GM12891 (cell line): ENCODE data around the gene QARS1.

Source experiments
- POLR2A ChIP-seq: IDR thresholded peaks from 2 replicates; pipeline ENCODE4 v1.6.1; 2011; ENCODE audit warnings: low read depth, low read length, control low read depth
- POLR2AphosphoS5 ChIP-seq: IDR thresholded peaks from 2 replicates; pipeline ENCODE4 v1.6.1; 2011; ENCODE audit warnings: low read depth, low read length, control low read depth
- POU2F2 ChIP-seq: IDR thresholded peaks from 2 replicates; pipeline ENCODE4 v1.6.1; 2011; ENCODE audit warnings: low read depth, mild to moderate bottlenecking, control low read depth, low read length, moderate library complexity
- SPI1 ChIP-seq: IDR thresholded peaks from 2 replicates; pipeline ENCODE4 v1.6.1; 2011; ENCODE audit warnings: low read depth, low read length, control low read depth
- TAF1 ChIP-seq: IDR thresholded peaks from 2 replicates; pipeline ENCODE4 v1.6.1; 2011; ENCODE audit warnings: low read depth, low read length, control low read depth

DNA sequence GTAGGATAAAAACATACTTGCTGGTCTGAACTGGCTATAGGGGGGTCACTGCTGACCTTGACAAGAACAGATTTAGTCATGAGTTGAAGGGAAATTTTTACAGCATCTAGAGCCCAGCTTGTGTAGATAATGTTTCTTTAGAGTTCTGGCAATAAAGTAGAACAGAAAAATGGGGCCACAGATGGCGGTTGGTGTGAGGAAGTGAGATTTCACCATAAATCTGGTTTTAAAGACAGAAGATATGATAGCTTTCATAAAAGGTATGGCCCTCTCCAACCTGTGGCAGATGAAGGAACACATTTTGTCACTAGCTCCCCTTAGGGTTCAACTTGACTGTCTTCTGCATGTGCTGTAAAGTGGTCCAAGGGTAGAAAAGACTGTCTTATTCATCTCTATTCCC, 51.0 kb downstream of the QARS1 start:
- no peak for TF ChIP-seq POLR2AphosphoS5
- no peak for TF ChIP-seq POU2F2
- TF ChIP-seq POLR2A, result no peak
- TF ChIP-seq TAF1, result no peak
- TF ChIP-seq SPI1, result peak; percentile 78
